HG03039 (cell line): ENCODE results near the gene MYBPHL.

ENCODE experiments used
- ATAC-seq: cut with Tn5 transposase; IDR thresholded peaks from one replicate; pipeline ENCODE4 v1.9.1; 2021; ENCODE audit warnings: mild to moderate bottlenecking, moderate library complexity; ENCODE audit not compliant: unreplicated experiment

Gene MYBPHL

DNA sequence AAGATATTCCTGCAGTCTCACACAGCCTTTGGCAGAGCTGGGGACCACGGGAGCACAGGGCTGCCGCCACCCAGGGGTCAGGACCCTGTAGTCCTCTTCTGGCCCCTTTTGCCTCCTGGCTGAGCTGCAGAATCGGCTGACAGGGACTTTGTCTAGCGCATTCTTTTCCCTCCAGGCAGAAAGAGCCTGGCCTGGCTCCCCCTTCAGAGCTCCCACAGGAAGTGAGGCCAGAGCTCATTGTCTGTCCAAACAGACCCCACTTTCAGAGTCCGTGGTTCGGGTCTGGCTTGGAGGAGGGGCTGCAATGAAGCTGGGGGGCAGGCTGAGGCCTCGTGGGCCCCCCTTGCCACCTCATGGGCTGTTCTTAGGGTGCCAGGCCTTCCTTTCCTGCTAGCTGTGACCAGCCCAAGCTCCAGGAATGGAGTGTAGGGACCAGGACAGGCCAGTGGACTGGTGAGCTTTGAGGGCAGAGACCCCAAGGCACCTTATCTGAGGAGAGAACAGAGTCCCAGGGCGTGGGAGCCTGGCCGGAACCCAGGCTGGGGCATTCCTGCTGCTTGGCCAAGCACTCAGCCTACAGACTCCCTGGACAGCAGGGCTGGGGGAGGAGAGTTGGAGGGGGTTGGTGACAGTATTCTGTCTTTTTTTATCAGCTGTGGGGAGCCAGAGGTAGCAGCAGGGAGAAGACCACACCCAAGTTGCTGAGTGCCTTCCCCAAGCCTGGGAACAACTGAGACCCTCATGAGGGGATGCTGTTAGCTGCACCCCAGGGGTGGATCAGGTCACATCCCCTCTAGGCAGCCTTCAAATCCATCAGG lies 52.8 kb downstream of the MYBPHL start:
- ATAC-seq: no peak

DNA sequence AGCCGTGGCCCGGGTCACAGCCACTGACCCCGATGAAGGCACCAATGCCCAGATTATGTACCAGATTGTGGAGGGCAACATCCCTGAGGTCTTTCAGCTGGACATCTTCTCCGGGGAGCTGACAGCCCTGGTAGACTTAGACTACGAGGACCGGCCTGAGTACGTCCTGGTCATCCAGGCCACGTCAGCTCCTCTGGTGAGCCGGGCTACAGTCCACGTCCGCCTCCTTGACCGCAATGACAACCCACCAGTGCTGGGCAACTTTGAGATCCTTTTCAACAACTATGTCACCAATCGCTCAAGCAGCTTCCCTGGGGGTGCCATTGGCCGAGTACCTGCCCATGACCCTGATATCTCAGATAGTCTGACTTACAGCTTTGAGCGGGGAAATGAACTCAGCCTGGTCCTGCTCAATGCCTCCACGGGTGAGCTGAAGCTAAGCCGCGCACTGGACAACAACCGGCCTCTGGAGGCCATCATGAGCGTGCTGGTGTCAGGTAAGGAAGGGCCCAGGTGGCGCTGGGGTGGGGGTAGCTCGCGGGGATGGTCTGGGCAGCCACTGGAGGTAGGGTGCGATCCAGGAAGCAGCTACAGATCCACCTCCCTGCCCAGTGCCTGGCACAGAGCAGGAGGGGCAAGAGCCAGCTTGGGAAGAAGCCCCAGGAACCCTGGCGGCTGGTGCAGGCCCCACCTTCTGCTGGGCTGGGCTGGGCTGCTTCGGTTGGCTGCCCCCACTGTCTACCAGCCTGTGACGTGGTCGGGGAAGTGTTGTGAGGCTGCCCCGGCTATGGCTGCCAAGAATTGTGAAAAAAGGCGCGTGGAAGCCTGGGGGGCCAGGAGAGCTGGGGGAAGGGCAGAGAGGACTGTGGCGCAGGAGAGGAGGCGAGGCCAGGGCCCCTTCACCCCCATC lies 53.7 kb downstream of the MYBPHL start:
- ATAC-seq: no peak

DNA sequence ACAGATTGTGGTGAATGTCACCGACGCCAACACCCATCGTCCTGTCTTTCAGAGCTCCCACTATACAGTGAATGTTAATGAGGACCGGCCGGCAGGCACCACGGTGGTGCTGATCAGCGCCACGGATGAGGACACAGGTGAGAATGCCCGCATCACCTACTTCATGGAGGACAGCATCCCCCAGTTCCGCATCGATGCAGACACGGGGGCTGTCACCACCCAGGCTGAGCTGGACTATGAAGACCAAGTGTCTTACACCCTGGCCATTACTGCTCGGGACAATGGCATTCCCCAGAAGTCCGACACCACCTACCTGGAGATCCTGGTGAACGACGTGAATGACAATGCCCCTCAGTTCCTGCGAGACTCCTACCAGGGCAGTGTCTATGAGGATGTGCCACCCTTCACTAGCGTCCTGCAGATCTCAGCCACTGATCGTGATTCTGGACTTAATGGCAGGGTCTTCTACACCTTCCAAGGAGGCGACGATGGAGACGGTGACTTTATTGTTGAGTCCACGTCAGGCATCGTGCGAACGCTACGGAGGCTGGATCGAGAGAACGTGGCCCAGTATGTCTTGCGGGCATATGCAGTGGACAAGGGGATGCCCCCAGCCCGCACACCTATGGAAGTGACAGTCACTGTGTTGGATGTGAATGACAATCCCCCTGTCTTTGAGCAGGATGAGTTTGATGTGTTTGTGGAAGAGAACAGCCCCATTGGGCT lies 54.5 kb downstream of the MYBPHL start:
- ATAC-seq: no peak

DNA sequence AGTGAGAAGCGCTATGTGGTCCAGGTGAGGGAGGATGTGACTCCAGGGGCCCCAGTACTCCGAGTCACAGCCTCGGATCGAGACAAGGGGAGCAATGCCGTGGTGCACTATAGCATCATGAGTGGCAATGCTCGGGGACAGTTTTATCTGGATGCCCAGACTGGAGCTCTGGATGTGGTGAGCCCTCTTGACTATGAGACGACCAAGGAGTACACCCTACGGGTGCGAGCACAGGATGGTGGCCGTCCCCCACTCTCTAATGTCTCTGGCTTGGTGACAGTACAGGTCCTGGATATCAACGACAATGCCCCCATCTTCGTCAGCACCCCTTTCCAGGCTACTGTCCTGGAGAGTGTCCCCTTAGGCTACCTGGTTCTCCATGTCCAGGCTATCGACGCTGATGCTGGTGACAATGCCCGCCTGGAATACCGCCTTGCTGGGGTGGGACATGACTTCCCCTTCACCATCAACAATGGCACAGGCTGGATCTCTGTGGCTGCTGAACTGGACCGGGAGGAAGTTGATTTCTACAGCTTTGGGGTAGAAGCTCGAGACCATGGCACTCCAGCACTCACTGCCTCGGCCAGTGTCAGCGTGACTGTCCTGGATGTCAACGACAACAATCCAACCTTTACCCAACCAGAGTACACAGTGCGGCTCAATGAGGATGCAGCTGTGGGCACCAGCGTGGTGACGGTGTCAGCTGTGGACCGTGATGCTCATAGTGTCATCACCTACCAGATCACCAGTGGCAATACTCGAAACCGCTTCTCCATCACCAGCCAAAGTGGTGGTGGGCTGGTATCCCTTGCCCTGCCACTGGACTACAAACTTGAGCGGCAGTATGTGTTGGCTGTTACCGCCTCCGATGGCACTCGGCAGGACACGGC lies 55.3 kb downstream of the MYBPHL start:
- ATAC-seq: no peak

DNA sequence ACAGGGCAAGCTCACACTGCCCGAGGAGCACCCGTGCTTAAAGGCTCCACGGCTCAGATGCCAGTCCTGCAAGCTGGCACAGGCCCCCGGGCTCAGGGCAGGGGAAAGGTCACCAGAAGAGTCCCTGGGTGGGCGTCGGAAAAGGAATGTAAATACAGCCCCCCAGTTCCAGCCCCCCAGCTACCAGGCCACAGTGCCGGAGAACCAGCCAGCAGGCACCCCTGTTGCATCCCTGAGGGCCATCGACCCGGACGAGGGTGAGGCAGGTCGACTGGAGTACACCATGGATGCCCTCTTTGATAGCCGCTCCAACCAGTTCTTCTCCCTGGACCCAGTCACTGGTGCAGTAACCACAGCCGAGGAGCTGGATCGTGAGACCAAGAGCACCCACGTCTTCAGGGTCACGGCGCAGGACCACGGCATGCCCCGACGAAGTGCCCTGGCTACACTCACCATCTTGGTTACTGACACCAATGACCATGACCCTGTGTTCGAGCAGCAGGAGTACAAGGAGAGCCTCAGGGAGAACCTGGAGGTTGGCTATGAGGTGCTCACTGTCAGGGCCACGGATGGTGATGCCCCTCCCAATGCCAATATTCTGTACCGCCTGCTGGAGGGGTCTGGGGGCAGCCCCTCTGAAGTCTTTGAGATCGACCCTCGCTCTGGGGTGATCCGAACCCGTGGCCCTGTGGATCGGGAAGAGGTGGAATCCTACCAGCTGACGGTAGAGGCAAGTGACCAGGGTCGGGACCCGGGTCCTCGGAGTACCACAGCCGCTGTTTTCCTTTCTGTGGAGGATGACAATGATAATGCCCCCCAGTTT lies 56.1 kb downstream of the MYBPHL start:
- no peak for ATAC-seq

DNA sequence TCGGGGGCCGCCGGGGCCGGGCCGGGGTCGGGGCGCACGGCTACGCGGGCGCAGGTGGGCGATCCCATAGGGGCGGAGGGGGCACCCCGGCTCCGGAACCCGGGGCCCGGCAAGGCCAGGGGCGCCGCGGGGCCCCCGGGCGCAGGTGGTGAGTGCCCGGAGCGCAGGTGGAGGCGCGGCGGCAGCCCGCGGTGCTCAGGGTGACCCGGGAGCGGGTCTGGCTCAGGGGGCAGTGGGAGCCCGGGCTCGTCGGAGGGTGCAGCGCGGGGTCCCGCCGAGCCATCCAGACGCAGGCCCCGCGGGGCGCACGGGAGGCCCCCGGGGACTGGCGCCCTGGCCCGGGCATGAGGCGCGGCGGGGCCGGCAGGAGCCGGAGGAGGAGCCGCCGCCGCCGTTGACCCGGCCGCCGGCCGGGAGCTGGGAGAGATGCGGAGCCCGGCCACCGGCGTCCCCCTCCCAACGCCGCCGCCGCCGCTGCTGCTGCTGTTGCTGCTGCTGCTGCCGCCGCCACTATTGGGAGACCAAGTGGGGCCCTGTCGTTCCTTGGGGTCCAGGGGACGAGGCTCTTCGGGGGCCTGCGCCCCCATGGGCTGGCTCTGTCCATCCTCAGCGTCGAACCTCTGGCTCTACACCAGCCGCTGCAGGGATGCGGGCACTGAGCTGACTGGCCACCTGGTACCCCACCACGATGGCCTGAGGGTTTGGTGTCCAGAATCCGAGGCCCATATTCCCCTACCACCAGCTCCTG lies 57.0 kb downstream of the MYBPHL start:
- peak; percentile 38 for ATAC-seq

DNA sequence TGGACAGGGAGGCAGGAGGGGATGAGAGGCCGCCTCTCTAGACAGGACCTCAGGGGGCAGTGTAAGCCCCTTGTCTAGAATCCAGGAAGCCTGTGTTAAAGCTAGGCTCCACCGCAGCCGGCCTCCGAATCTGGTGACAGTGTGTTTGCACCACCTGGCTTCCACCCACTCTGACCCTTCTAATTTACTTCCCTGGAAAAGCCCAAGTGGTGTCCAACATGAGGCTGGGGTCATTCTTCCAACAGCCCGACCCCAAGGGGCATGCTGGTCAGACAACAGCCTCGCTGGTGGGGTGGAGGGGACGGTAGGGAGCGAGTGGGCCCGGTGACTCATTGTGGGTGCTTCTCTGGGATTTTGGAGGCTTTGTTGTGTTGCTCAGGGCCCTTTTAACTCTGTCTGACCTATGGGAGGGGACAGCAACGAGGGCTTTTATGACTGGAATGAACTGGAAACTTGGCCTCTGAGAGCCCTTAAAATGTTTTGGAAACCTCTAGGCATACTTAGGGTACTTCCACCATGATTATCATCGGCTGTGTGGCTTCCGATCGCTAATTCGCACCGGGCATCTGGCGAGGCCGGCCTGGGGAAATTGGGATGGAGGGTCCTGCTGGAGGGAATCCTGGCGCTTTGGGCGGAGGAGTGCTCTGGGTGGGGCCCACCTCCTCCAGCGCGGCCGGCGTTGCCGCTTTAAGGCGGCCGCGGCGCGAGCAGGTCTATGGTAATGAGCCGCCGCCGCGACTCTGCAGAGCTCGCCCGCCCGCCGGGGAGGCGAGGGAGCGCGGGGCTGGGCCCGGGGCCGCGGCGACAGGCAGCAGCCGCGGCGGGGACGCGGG lies 57.8 kb downstream of the MYBPHL start, which contains the start of gene CELSR2:
Gene CELSR2, plus strand, starts transcription at position 743 of the 833 bp plus-strand sequence. CDS start 541 bp downstream, outside the sequence.
- ATAC-seq: peak; percentile 77

DNA sequence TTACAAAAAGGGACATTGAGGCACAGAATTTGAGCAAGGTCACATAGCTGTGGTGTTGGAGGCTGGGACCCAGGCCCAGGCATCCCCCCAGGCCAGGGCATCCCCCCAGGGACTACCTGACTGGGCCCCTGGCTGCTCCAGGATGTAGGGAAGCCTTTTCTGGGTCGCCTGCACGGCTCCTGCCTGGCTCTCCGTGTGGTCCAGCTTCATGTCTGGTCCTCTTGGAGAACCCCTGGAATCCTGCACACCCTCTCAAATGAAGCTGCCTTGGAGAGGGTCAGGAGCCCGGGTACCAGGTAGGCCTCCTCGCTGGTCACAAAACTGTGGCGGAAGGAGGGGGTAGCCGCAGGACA lies 58.4 kb downstream of the MYBPHL start:
- ATAC-seq: no peak

DNA sequence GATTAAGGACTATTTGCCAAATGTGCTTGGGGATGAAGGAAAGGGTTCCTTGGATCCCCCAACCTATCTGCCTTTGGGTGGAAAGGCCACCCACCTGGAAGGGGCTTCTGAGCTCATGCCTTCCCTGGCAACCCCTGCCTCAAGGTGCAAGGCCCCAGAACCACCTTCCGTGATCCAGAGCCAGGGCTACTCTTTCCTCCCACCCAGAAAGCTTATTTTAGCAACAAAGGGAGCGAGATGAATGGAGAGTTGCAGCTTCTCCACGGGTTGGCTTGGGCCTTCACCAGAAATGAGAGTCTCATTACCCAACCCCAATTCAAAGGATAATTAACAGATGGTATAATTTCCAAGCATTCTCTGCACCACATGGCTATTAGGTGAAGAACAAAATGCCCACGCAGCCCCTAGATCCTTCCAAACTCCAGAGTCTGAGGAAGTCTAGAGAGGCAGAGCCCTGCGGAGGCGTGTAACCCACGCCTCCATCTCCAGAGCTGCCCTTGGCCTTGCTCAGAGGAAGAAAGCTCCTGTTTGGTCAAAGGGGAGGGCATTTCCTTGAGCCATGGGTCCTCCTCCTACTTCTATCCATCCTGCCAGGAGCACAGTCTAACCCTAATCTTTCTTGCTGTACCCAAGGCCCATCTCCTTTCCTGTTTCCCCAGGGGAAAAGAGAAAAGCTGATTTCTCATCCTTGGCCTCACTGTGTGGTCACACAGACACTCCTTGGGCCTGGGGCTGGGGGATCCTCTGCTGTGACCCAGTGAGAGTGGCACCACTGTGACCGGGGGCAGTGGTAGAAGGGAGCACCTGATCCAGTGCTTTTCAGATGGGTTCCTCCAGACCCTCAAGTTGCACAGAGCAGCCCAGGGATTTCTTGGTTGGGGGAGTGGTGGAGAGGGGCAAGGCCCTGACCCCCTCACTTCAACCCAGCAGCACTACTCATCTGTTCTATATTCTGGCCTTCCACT lies 59.1 kb downstream of the MYBPHL start:
- ATAC-seq: no peak

DNA sequence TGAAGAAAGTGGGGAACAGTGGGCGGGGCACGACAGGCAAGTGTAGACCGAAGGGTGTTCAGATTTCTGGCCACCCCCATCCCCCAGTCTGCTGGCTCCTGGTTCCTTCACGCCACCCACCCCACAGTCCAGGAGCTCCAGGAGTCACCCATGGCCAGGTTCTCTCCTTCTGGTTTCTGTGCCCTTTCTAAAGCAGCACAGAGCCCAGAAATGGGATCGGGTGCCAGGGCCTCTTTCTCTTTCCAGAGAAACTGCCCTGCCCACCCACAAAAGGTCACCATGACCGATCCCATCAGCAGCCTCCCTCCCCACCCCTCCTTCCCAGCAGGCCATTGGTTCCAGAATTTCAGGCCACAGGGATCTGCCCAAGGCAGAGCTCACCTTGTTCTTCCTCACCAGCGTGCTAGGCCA lies 60.7 kb downstream of the MYBPHL start:
- ATAC-seq: no peak

DNA sequence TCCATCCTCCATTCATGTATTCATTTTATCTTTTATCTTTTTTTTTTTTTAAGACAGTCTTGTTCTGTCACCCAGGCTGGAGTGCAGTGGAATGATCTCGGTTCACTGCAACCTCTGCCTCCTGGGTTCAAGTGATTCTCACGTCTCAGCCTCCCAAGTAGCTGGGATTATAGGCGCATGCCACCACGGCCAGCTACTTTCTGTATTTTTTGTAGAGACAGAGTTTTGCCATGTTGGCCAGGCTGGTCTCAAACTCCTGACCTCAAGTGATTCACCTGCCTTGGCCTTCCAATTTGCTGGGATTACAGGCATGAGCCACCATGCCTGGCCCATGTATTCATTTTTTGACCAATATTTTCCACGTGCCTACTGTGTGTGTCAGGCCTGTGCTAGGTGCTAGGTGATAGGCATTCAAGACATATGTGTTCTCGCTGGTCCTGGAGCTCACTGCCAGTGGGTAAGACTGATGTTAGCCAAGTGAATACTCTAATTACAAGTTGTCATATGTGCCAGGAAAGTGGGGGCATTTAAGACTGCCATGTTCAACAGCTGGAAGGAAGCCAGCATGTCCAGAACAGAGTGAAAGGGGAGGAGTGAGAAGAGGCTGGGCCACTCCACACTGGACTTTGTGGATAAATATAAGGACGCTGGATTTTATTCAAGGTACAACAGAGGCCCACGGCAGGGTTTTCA lies 62.8 kb downstream of the MYBPHL start:
- ATAC-seq: no peak

DNA sequence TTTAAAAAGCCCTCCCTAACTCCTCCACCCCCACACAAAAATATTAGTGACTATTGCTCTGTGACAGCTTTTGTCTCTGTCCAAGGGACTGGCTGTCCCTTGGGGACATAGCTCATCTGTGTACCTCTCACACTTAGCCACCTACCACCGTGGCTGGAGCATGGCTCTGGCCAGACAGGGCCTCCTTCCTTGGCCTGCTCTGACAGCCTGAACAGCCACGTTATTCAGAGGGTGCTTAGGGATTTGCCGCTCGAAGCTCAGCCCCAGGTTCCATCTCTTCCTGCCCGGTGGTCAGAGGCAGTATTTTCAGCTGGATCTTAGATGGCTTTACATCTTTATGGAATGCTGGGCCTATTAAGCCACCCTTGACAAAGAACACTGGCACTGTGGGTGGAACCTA lies 63.6 kb downstream of the MYBPHL start:
- no peak for ATAC-seq

DNA sequence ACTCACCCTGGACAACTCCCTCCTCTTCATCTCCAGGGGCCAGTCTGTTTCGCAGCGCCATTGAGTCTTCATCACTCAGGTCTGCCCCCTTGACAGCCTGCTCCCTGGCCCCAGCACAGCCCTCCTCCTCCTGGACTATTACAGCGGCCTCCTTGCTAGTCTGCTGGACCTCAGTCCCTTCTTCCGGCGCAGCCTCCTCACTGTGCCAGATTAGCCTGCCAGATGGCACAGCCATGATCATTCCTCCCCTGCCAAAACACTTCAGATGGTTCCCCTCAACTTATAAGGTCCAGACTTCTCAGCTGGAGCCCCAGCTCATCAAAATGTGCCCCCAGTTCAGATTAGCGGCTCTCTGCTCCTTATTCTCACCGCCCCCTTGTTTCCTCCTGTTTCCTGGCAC lies 64.4 kb downstream of the MYBPHL start:
- ATAC-seq: no peak
